HFFc6 (cell line): ENCODE measurements around the gene TSEN2. TPM values are rescaled to one million over a fixed set of nuclear protein-coding genes. Genes with fewer than 3 reads are reported as not detected.
"Not testable (repeated sequence)": the region's sequence is repeated elsewhere in the genome, so short reads cannot be mapped to it uniquely, and the experiment has no call there.

Source experiments
- DNase-seq: peaks from one replicate; pipeline ENCODE4 v3.0.0-alpha.2; 2018
- H3K27ac Mint-ChIP-seq: 2 replicates; pipeline ENCODE4 v1.8.0; 2020; ENCODE audit warnings: mild to moderate bottlenecking, mixed read lengths
- H3K27me3 Mint-ChIP-seq: 2 replicates; pipeline ENCODE4 v1.8.0; 2021; ENCODE audit warnings: mild to moderate bottlenecking, moderate library complexity, mixed read lengths; ENCODE audit not compliant: insufficient read depth
- H3K36me3 Mint-ChIP-seq: 2 replicates; pipeline ENCODE4 v1.8.0; 2021; ENCODE audit warnings: low read depth, mixed read lengths
- H3K4me1 Mint-ChIP-seq: 2 replicates; pipeline ENCODE4 v1.8.0; 2020; ENCODE audit warnings: low read depth, mixed read lengths
- H3K4me3 Mint-ChIP-seq: 2 replicates; pipeline ENCODE4 v1.8.0; 2020; ENCODE audit warnings: mild to moderate bottlenecking, moderate library complexity, mixed read lengths
- H3K9me3 Mint-ChIP-seq: 2 replicates; pipeline ENCODE4 v1.8.0; 2020; ENCODE audit warnings: mild to moderate bottlenecking, mixed read lengths
- CTCF ChIP-seq: fragments of 200-600 bp; sonication (generic); IDR thresholded peaks from 2 replicates; pipeline ENCODE4 v1.5.0; 2021; ENCODE audit warnings: antibody characterized with exemption, mild to moderate bottlenecking
- total RNA-seq, 6 experiments: library from RNA; stranded (reverse); fragmentation: NEBNext Ultra II Directional; extraction: Animal tissue kit (Norgen Biotek cat#: 25700); gene quantifications; 2 replicates in 1 of 6; 3 replicates in 5 of 6; pipeline ENCODE4 v1.2.3, GENCODE V29; 2021

The TSEN2 gene
- total RNA-seq, 6 experiments from 2014 or later: 9.3 to 15.5 (median 10.9) TPM

GRCh38 chr3:12454816-12455121, 29.5 kb upstream of the TSEN2 start:
- peak overlapping the region; percentile 44 for H3K4me3 Mint-ChIP-seq
- no peaks in the 10 kb centered on the region for H3K9me3 Mint-ChIP-seq
- TF ChIP-seq CTCF: no peak
- peak; percentile 18 for DNase-seq
- H3K4me1 Mint-ChIP-seq: peaks cover 23% of the 10 kb centered on the region
- peak overlapping the region; percentile 86 for H3K27ac Mint-ChIP-seq
- peaks cover 3% of the 10 kb centered on the region for H3K27me3 Mint-ChIP-seq
- H3K36me3 Mint-ChIP-seq: no peaks in the 10 kb centered on the region

GRCh38 chr3:12455740-12456139, 28.5 kb upstream of the TSEN2 start:
- Mint-ChIP-seq H3K4me3 (no peak overlapping the region), H3K36me3 (no peaks in the 10 kb centered on the region), H3K27me3 (peaks cover 7% of the 10 kb centered on the region), H3K4me1 (peaks cover 23% of the 10 kb centered on the region), H3K9me3 (no peaks in the 10 kb centered on the region), H3K27ac (no peak overlapping the region)
- no peak for TF ChIP-seq CTCF
- DNase-seq: no peak

- Mint-ChIP-seq H3K36me3 (no peaks in the 10 kb centered on the region), H3K27ac (no peak overlapping the region), H3K4me3 (no peak overlapping the region), H3K4me1 (peaks cover 30% of the 10 kb centered on the region), H3K27me3 (peaks cover 7% of the 10 kb centered on the region), H3K9me3 (no peaks in the 10 kb centered on the region)
- no peak for DNase-seq
- TF ChIP-seq CTCF: no peak
These were observed 27.8 kb upstream of the TSEN2 start for GRCh38 chr3:12456441-12456840.

GRCh38 chr3:12457380-12457779, 26.9 kb upstream of the TSEN2 start:
- not testable (repeated sequence) for H3K4me3 Mint-ChIP-seq, H3K27me3 Mint-ChIP-seq, H3K9me3 Mint-ChIP-seq, H3K27ac Mint-ChIP-seq, H3K36me3 Mint-ChIP-seq, DNase-seq
- H3K4me1 Mint-ChIP-seq: peaks cover 30% of the 10 kb centered on the region

GRCh38 chr3:12458901-12459300, 25.4 kb upstream of the TSEN2 start:
- Mint-ChIP-seq H3K9me3 (no peaks in the 10 kb centered on the region), H3K36me3 (no peaks in the 10 kb centered on the region), H3K27ac (no peak overlapping the region), H3K4me3 (no peak overlapping the region), H3K4me1 (peaks cover 25% of the 10 kb centered on the region), H3K27me3 (peaks cover 7% of the 10 kb centered on the region)
- 0 out of 2 replicates have a peak, but pooled peaks have one; percentile 12 for TF ChIP-seq CTCF
- no peak for DNase-seq

- no peak for DNase-seq
- no peaks in the 10 kb centered on the region for H3K36me3 Mint-ChIP-seq
- TF ChIP-seq CTCF: no peak
- H3K4me3 Mint-ChIP-seq: no peak overlapping the region
- H3K27me3 Mint-ChIP-seq: peaks cover 15% of the 10 kb centered on the region
- H3K27ac Mint-ChIP-seq: no peak overlapping the region
- H3K9me3 Mint-ChIP-seq: no peaks in the 10 kb centered on the region
- peaks cover 13% of the 10 kb centered on the region for H3K4me1 Mint-ChIP-seq
These were observed 24.2 kb upstream of the TSEN2 start for GRCh38 chr3:12460127-12460526.
